ENCODE measurements around the gene BTG4. TPM values are rescaled to one million over a fixed set of nuclear protein-coding genes. Genes with fewer than 3 reads are reported as not detected.

The BTG4 gene
- total RNA-seq, 1 donor from 2014 or later, result not detected

DNA sequence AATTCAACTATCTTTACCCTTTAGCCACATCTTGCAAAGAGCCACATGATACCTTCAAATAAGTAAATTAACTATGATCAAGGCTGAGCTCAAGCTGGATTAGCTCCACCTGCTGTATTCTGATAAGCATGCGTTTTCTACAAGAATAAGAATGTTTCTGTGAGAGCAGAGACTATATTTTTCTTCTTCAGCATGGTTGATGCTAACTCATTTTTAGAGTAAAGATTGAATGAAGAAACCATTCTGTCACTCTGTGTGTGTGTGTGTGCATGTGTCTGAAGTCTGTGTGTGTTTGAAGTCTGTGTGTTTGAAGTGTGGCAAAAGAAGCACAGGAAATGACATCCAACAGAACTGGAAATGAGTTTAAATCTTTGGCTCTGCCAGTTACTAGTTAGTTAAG lies 16.4 kb upstream of the BTG4 start:
- Mint-ChIP-seq H3K27ac (ENCODE audit: unreplicated experiment) (no peak overlapping the region), H3K4me3 (no peak overlapping the region), H3K27me3 (ENCODE audit: low read depth) (no peaks in the 10 kb centered on the region), H3K9me3 (no peaks in the 10 kb centered on the region), H3K36me3 (ENCODE audit: low read depth) (no peaks in the 10 kb centered on the region), H3K4me1 (peaks cover 35% of the 10 kb centered on the region)
- DNase-seq (ENCODE audit: low read depth, low spot score), result no peak
- no peak for TF ChIP-seq CTCF (conservative IDR thresholded peaks at IDR 0.05)

- TF ChIP-seq CTCF (conservative IDR thresholded peaks at IDR 0.05), result no peak
These were observed 15.1 kb upstream of the BTG4 start for GRCh38 chr11:111527279-111527678.

GRCh38 chr11:111526501-111526900 lies 14.3 kb upstream of the BTG4 start:
- DNase-seq (ENCODE audit: low read depth, low spot score), result no peak
- peaks cover 27% of the 10 kb centered on the region for H3K4me1 Mint-ChIP-seq
- TF ChIP-seq CTCF (conservative IDR thresholded peaks at IDR 0.05), result no peak
- H3K27ac Mint-ChIP-seq (ENCODE audit: unreplicated experiment), result no peak overlapping the region
- no peaks in the 10 kb centered on the region for H3K36me3 Mint-ChIP-seq (ENCODE audit: low read depth)
- no peaks in the 10 kb centered on the region for H3K27me3 Mint-ChIP-seq (ENCODE audit: low read depth)
- H3K9me3 Mint-ChIP-seq, result no peaks in the 10 kb centered on the region
- H3K4me3 Mint-ChIP-seq, result no peak overlapping the region

More at GRCh38 chr11:111527279-111527678, 15.1 kb upstream of the BTG4 start:
- Mint-ChIP-seq H3K27ac (ENCODE audit: unreplicated experiment) (no peak overlapping the region), H3K27me3 (ENCODE audit: low read depth) (no peaks in the 10 kb centered on the region), H3K9me3 (no peaks in the 10 kb centered on the region), H3K4me1 (peaks cover 33% of the 10 kb centered on the region), H3K36me3 (ENCODE audit: low read depth) (no peaks in the 10 kb centered on the region), H3K4me3 (no peak overlapping the region)
- no peak for DNase-seq (ENCODE audit: low read depth, low spot score)

DNA sequence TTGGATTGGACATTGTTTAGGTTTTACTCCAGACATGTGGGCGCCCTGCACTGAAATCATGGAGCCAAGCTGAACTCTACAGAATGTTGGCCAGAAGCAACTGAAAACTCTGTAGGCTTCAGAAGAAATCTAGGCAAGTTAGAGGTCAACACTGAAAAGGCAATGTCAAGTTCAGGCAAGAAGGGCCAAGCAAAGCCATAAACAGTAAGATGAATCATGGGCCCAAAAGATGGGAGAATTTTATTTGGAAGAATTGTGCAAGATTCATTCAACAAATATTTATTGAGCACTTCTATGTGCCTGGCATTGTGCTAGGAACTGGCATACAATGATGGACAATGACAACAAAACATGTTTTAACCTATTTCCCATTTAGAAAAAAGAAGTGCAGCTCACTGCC lies 13.3 kb upstream of the BTG4 start:
- Mint-ChIP-seq H3K27ac (ENCODE audit: unreplicated experiment) (no peak overlapping the region), H3K27me3 (ENCODE audit: low read depth) (no peaks in the 10 kb centered on the region), H3K4me3 (no peak overlapping the region), H3K9me3 (no peaks in the 10 kb centered on the region), H3K36me3 (ENCODE audit: low read depth) (no peaks in the 10 kb centered on the region), H3K4me1 (peaks cover 22% of the 10 kb centered on the region)
- TF ChIP-seq CTCF (conservative IDR thresholded peaks at IDR 0.05), result no peak
- no peak for DNase-seq (ENCODE audit: low read depth, low spot score)

DNA sequence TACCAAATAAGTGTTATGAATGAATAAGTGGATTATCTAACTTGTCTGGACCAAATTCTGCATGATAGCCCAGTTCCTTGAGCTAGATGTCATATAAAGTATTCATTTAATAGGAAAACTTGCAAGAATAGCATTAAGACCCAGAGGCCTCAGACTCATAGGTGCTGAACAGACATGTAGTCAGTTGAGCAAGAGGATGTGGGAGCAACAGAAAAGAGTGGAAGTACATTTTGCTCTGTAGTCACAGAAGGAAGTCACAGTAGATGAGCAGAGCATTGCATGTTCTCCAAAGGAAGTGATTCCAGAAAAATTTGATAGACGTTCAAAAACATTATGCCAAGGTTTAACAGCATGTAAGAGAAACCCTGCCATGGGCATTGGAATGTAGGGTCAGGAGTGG lies 11.9 kb upstream of the BTG4 start:
- Mint-ChIP-seq H3K27me3 (ENCODE audit: low read depth) (no peaks in the 10 kb centered on the region), H3K27ac (ENCODE audit: unreplicated experiment) (no peak overlapping the region), H3K4me1 (peaks cover 15% of the 10 kb centered on the region), H3K4me3 (no peak overlapping the region), H3K36me3 (ENCODE audit: low read depth) (no peaks in the 10 kb centered on the region), H3K9me3 (no peaks in the 10 kb centered on the region)
- DNase-seq (ENCODE audit: low read depth, low spot score), result no peak
- no peak for TF ChIP-seq CTCF (conservative IDR thresholded peaks at IDR 0.05)

DNA sequence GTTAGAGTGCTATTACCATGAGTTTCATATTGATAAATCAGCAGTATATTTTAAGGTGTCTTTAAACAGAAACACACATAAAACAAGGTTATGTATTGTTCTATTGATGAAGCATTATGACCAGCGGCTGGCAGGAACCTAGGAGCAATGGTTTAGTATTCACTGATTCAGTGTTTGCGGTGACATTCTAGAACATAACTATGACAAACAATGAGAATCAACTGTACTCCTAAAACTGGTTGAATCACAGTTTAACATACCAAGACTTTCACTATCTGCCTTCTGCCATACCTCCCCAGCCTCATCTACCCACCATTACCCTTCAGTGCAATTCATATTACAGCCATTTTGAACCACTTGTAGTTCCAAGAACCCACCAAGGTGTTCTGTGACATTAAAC lies 11.2 kb upstream of the BTG4 start:
- no peaks in the 10 kb centered on the region for H3K36me3 Mint-ChIP-seq (ENCODE audit: low read depth)
- no peak for DNase-seq (ENCODE audit: low read depth, low spot score)
- H3K4me3 Mint-ChIP-seq, result no peak overlapping the region
- no peak overlapping the region for H3K27ac Mint-ChIP-seq (ENCODE audit: unreplicated experiment)
- H3K9me3 Mint-ChIP-seq, result no peaks in the 10 kb centered on the region
- peaks cover 8% of the 10 kb centered on the region for H3K4me1 Mint-ChIP-seq
- TF ChIP-seq CTCF (conservative IDR thresholded peaks at IDR 0.05), result no peak
- H3K27me3 Mint-ChIP-seq (ENCODE audit: low read depth), result no peaks in the 10 kb centered on the region
